Pancreas (tissue), 10 donors: ENCODE measurements around the gene GPC5. TPM values are rescaled to one million over a fixed set of nuclear protein-coding genes. Genes with fewer than 3 reads are reported as not detected.

Experiments
- ATAC-seq, 4 donors: fragments of 200-7000 bp; cut with Tn5 transposase; one replicate each; pipeline versions ENCODE4 v1.8.0 to v1.9.1; 2020; ENCODE audit warnings: mild to moderate bottlenecking in 4 of 4, moderate library complexity in 4 of 4
- DNase-seq, 6 donors: peaks; one replicate each; pipeline ENCODE4 v3.0.0-alpha.2; 2020
- FAIRE-seq: peaks from 2 replicates; lab custom pipeline; 2012; peaks lifted over from hg19 to GRCh38; lab: Jason Lieb, UNC
- H3K27ac ChIP-seq, 4 donors: fragments of 200-600 bp; sonication (generic); 1 replicate in 3 of 4; 2 replicates in 1 of 4; pipeline versions ENCODE4 v1.5.0 to v1.8.0; 2020
- H3K27me3 ChIP-seq, 4 donors: fragments of 200-600 bp; one replicate each; pipeline ENCODE4 v1.8.0; 2021
- H3K36me3 ChIP-seq, 3 donors: fragments of 200-600 bp; sonication (generic) in 1 of 3; one replicate each; pipeline versions ENCODE4 v1.5.0 to v1.8.0; 2020 to 2021
- H3K4me1 ChIP-seq, 3 donors: fragments of 200-600 bp; one replicate each; pipeline ENCODE4 v1.8.0; 2021
- H3K4me3 ChIP-seq, 4 donors: fragments of 200-600 bp; sonication (generic) in 2 of 4; one replicate each; pipeline versions ENCODE4 v1.5.0 to v1.8.0; 2020 to 2021
- H3K9me3 ChIP-seq, 4 donors: fragments of 200-600 bp; one replicate each; pipeline ENCODE4 v1.8.0; 2021
- CTCF ChIP-seq, 4 donors: fragments of 200-600 bp; sonication (generic) in 3 of 4; IDR thresholded peaks; one replicate each; pipeline versions ENCODE4 v1.5.0 to v1.8.0; 2021; ENCODE audit warnings: antibody characterized with exemption in 4 of 4
- WGBS, 2 donors: extraction: QIAGEN DNeasy Blood & Tissue Kit; methylation state at CpG; one replicate each; pipeline ENCODE4 v1.1.7; 2013; 5-methylcytosine and 5-hydroxymethylcytosine counted together
- intact Hi-C, 3 donors: fragments of 100-400 bp; cut with DNase I; formaldehyde crosslinking; loops; one replicate each; pipeline versions ENCODE4 v1.11.1 to v1.14.2; 2022
- polyA plus RNA-seq, 2 donors: library from polyadenylated mRNA; stranded (reverse); fragments of 200-250 nt; gene quantifications; one replicate each; pipeline ENCODE4 v1.2.3, GENCODE V29; 2013
- total RNA-seq, 6 donors: library from RNA; stranded (reverse); fragmentation: NEBNext Ultra II Directional in 4 of 6; extraction: Animal tissue kit (Norgen Biotek cat#: 25700) in 4 of 6; gene quantifications; one replicate each; pipeline versions ENCODE4 v1.2.1 to v1.2.4, GENCODE V29; 2021 to 2023
- donor health status: healthy with polysubstance abuse.
- donor health status: DM: no; HTN: no; CAD: no; lungs with moderate emphysema.
- donor health status: DM: no; HTN: no; CAD: no.
- donor health status: control.
- donor health status: control.
- donor health status: Bipolar disorder and iron deficiency.
- donor health status: DM: yes; HTN: yes; CAD: no.
- donor health status: DM: no; HTN: no; CAD: no.
- donor health status: DM: no; HTN: no; CAD: no.
- donor health status: DM: yes; HTN: yes; CAD: no.

GPC5 gene
- total and polyA plus RNA-seq, 8 donors = 0.12 to 0.35 (median 0.35) TPM; not detected in 5

- Histone ChIP-seq H3K4me3 (no peak overlapping the region), H3K27ac (no peak overlapping the region), H3K4me1 (no peaks in the 10 kb centered on the region), H3K27me3 (no peaks in the 10 kb centered on the region), H3K36me3 (no peaks in the 10 kb centered on the region), H3K9me3 (no peaks in the 10 kb centered on the region)
- intact Hi-C loops = no loop called here
- ATAC-seq = no peak
- WGBS, 2 donors = 61 to 68% methylated on average over 1 of the region's 1 CpG
- no peak for TF ChIP-seq CTCF (IDR thresholded peaks at IDR 0.05)
- no peak for DNase-seq
- no peak for FAIRE-seq
These were observed 506.2 kb downstream of the GPC5 start for GRCh38 chr13:91904597-91904996.

GRCh38 chr13:91907398-91907797 lies 509.0 kb downstream of the GPC5 start:
- Histone ChIP-seq H3K4me3 (no peak overlapping the region), H3K27ac (no peak overlapping the region), H3K27me3 (no peaks in the 10 kb centered on the region), H3K9me3 (no peaks in the 10 kb centered on the region), H3K4me1 (no peaks in the 10 kb centered on the region), H3K36me3 (no peaks in the 10 kb centered on the region)
- intact Hi-C loops = no loop called here
- no peak for TF ChIP-seq CTCF (IDR thresholded peaks at IDR 0.05)
- DNase-seq = no peak
- ATAC-seq = no peak
- WGBS, 2 donors = 74 to 84% methylated on average over 1 of the region's 1 CpG
- FAIRE-seq = peak; percentile 5

GRCh38 chr13:91909617-91910016 lies 511.2 kb downstream of the GPC5 start:
- FAIRE-seq (no peak), DNase-seq (no peak), ATAC-seq (no peak)
- Histone ChIP-seq H3K27ac (no peak overlapping the region), H3K27me3 (no peaks in the 10 kb centered on the region), H3K4me3 (no peak overlapping the region), H3K4me1 (no peaks in the 10 kb centered on the region), H3K9me3 (no peaks in the 10 kb centered on the region), H3K36me3 (no peaks in the 10 kb centered on the region)
- WGBS, 2 donors = 56 to 68% methylated on average over 2 of the region's 2 CpGs
- intact Hi-C loops = no loop called here
- no peak for TF ChIP-seq CTCF (IDR thresholded peaks at IDR 0.05)

GRCh38 chr13:91922969-91923592 lies 524.7 kb downstream of the GPC5 start:
- Histone ChIP-seq H3K9me3 (no peaks in the 10 kb centered on the region), H3K27me3 (no peaks in the 10 kb centered on the region), H3K4me3 (no peak overlapping the region), H3K4me1 (no peaks in the 10 kb centered on the region), H3K27ac (no peak overlapping the region), H3K36me3 (no peaks in the 10 kb centered on the region)
- WGBS, 2 donors = 57 to 65% methylated on average over 6 of the region's 6 CpGs
- DNase-seq = no peak
- TF ChIP-seq CTCF (IDR thresholded peaks at IDR 0.05) = no peak
- no peak for ATAC-seq
- intact Hi-C loops = no loop called here
- no peak for FAIRE-seq

- no peak for TF ChIP-seq CTCF (IDR thresholded peaks at IDR 0.05)
- ATAC-seq (no peak), FAIRE-seq (no peak), DNase-seq (no peak)
- intact Hi-C loops = no loop called here
- H3K27ac ChIP-seq = no peak overlapping the region
- no peaks in the 10 kb centered on the region for H3K9me3 ChIP-seq
- H3K36me3 ChIP-seq = no peaks in the 10 kb centered on the region
- H3K27me3 ChIP-seq = no peaks in the 10 kb centered on the region
- no peak overlapping the region for H3K4me3 ChIP-seq
- WGBS, 2 donors = 50 to 72% methylated on average over 1 of the region's 1 CpG
- no peaks in the 10 kb centered on the region for H3K4me1 ChIP-seq
These were observed 532.3 kb downstream of the GPC5 start for GRCh38 chr13:91930687-91931086.
